Tracheal epithelial cell (primary cell): Measurements from ENCODE around the gene AKR1C4. TPM values are rescaled to one million over a fixed set of nuclear protein-coding genes. Genes with fewer than 3 reads are reported as not detected.

Source experiments
- total RNA-seq: library from RNA; depleted of rRNA; stranded (reverse); fragments of >200 nt; gene quantifications from 2 replicates; pipeline ENCODE4 v1.2.1, GENCODE V29; 2014

AKR1C4 gene
- total RNA-seq, result not detected in 2 replicates

GRCh38 chr10:5196702-5197113, at the start of gene AKR1C4:
TSS of gene AKR1C4 (plus strand) at chr10:5196837. CDS start at chr10:5196868, 31 bp downstream.

GRCh38 chr10:5184987-5185775, 11.5 kb upstream of the AKR1C4 start, which contains the start of gene AKR1C8:
TSS of gene AKR1C8 (minus strand) at chr10:5185150. CDS start at chr10:5185104, 46 bp downstream.

Other genes starting within 250 kb of the AKR1C4 start
- gene AKR1C1, start 233.4 kb upstream of the AKR1C4 start, total RNA-seq, result 152 and 278 TPM in 2 replicates
- 218 and 721 TPM in 2 replicates for gene AKR1C2, start 193.0 kb upstream of the AKR1C4 start, total RNA-seq
- 162 and 246 TPM in 2 replicates for gene AKR1C3, start 102.4 kb upstream of the AKR1C4 start, total RNA-seq
- not detected in 2 replicates for gene AKR1C8, start 11.7 kb upstream of the AKR1C4 start, total RNA-seq
- not detected in 2 replicates for gene UCN3, start 168.1 kb downstream of the AKR1C4 start, total RNA-seq
- 0.72 TPM in 1 of 2 replicates, not detected in the other for gene TUBAL3, start 208.0 kb downstream of the AKR1C4 start, total RNA-seq
- 143 and 149 TPM in 2 replicates for gene NET1, start 215.7 kb downstream of the AKR1C4 start, total RNA-seq